ENCODE measurements around the gene CIAO2A. TPM values are rescaled to one million over a fixed set of nuclear protein-coding genes. Genes with fewer than 3 reads are reported as not detected.

CIAO2A gene
- total RNA-seq, 1 experiment from 2014 or later: 38.7 TPM

GRCh38 chr15:64071931-64072765 lies 21.5 kb downstream of the CIAO2A start:
- intact Hi-C loops (cut with micrococcal nuclease): no loop called here
- POLR2A ChIA-PET: interaction anchor here (0.5 to 4.0 kb wide), 12 partner anchors 11 to 1485 kb away, joined by 3 to 34 read pairs (median 4); partner anchors contain the start of genes CIAO2A and SNX1
- Mint-ChIP-seq H3K27ac (ENCODE audit: low read depth, unreplicated experiment) (peak overlapping the region; percentile 31), H3K36me3 (ENCODE audit: insufficient read depth, unreplicated experiment) (peaks cover 44% of the 10 kb centered on the region), H3K4me3 (ENCODE audit: unreplicated experiment) (no peak overlapping the region), H3K27me3 (ENCODE audit: insufficient read depth, unreplicated experiment) (no peaks in the 10 kb centered on the region), H3K4me1 (ENCODE audit: insufficient read depth, unreplicated experiment) (peaks cover 7% of the 10 kb centered on the region), H3K9me3 (ENCODE audit: unreplicated experiment) (no peaks in the 10 kb centered on the region)
- TF ChIP-seq CTCF (IDR thresholded peaks at IDR 0.05; ENCODE audit: unreplicated experiment): no peak
- no peak for DNase-seq (ENCODE audit: unreplicated experiment)
- CTCF ChIA-PET: interaction anchor here (0.7 to 1.8 kb wide), 9 partner anchors 21 to 441 kb away, joined by 3 to 7 read pairs (median 3); partner anchors contain the start of gene CIAO2A
- no TSS peak for BruUV-seq (replicated peaks)

- Mint-ChIP-seq H3K4me3 (ENCODE audit: unreplicated experiment) (no peak overlapping the region), H3K27me3 (ENCODE audit: insufficient read depth, unreplicated experiment) (no peaks in the 10 kb centered on the region), H3K36me3 (ENCODE audit: insufficient read depth, unreplicated experiment) (peaks cover 35% of the 10 kb centered on the region), H3K4me1 (ENCODE audit: insufficient read depth, unreplicated experiment) (peaks cover 7% of the 10 kb centered on the region), H3K9me3 (ENCODE audit: unreplicated experiment) (no peaks in the 10 kb centered on the region), H3K27ac (ENCODE audit: low read depth, unreplicated experiment) (peak overlapping the region; percentile 31)
- ChIA-PET POLR2A (interaction anchor here (0.5 to 4.0 kb wide), 13 partner anchors 12 to 1486 kb away, joined by 3 to 34 read pairs (median 4); partner anchors contain the start of genes CIAO2A and SNX1), CTCF (interaction anchor here (0.7 to 9.8 kb wide), 14 partner anchors 22 to 462 kb away, joined by 3 to 164 read pairs (median 3); partner anchors contain the start of gene CIAO2A)
- intact Hi-C loops (cut with micrococcal nuclease): no loop called here
- TF ChIP-seq CTCF (IDR thresholded peaks at IDR 0.05; ENCODE audit: unreplicated experiment): no peak
- no TSS peak for BruUV-seq (replicated peaks)
- peak; percentile 76 for DNase-seq (ENCODE audit: unreplicated experiment)
These were observed 22.4 kb downstream of the CIAO2A start for GRCh38 chr15:64070965-64071851.

- Mint-ChIP-seq H3K9me3 (ENCODE audit: unreplicated experiment) (no peaks in the 10 kb centered on the region), H3K36me3 (ENCODE audit: insufficient read depth, unreplicated experiment) (peaks cover 25% of the 10 kb centered on the region), H3K27me3 (ENCODE audit: insufficient read depth, unreplicated experiment) (no peaks in the 10 kb centered on the region), H3K4me3 (ENCODE audit: unreplicated experiment) (no peak overlapping the region), H3K27ac (ENCODE audit: low read depth, unreplicated experiment) (no peak overlapping the region), H3K4me1 (ENCODE audit: insufficient read depth, unreplicated experiment) (peaks cover 7% of the 10 kb centered on the region)
- ChIA-PET POLR2A (no interaction called here), CTCF (interaction anchor here (0.9 to 9.8 kb wide), 6 partner anchors 23 to 315 kb away, joined by 3 to 164 read pairs (median 6); partner anchors contain the start of gene CIAO2A)
- intact Hi-C loops (cut with micrococcal nuclease): no loop called here
- no TSS peak for BruUV-seq (replicated peaks)
- no peak for TF ChIP-seq CTCF (IDR thresholded peaks at IDR 0.05; ENCODE audit: unreplicated experiment)
- DNase-seq (ENCODE audit: unreplicated experiment): no peak
These were observed 23.5 kb downstream of the CIAO2A start for GRCh38 chr15:64070106-64070505.
